Measurements from ENCODE around the gene CLDN19. TPM values are rescaled to one million over a fixed set of nuclear protein-coding genes. Genes with fewer than 3 reads are reported as not detected.
"Not testable (repeated sequence)": the region's sequence is repeated elsewhere in the genome, so short reads cannot be mapped to it uniquely, and the experiment has no call there.

CLDN19 gene
- total RNA-seq, 1 experiment from 2014 or later, result not detected

DNA sequence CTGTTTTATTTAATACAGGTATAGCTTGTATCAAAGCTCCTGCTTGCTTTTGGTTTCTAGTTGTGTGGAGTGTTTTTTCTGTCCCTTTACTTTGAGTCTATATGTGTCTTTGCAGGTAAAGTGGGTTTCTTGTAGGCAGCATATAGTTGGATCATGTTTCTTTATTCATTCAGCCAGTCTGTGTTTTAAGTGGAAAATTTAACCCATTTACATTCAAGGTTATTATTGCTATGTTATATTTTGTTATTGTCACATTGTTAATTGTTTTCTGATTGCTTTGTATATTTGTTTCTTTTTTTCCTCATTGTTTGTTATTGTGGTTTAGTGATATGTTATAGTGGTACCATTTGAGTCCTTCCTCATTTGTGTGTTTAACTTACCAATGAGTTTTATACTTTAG lies 26.7 kb downstream of the CLDN19 start:
- no peak for DNase-seq (ENCODE audit: low spot score)
- TF ChIP-seq, protein P1, sequence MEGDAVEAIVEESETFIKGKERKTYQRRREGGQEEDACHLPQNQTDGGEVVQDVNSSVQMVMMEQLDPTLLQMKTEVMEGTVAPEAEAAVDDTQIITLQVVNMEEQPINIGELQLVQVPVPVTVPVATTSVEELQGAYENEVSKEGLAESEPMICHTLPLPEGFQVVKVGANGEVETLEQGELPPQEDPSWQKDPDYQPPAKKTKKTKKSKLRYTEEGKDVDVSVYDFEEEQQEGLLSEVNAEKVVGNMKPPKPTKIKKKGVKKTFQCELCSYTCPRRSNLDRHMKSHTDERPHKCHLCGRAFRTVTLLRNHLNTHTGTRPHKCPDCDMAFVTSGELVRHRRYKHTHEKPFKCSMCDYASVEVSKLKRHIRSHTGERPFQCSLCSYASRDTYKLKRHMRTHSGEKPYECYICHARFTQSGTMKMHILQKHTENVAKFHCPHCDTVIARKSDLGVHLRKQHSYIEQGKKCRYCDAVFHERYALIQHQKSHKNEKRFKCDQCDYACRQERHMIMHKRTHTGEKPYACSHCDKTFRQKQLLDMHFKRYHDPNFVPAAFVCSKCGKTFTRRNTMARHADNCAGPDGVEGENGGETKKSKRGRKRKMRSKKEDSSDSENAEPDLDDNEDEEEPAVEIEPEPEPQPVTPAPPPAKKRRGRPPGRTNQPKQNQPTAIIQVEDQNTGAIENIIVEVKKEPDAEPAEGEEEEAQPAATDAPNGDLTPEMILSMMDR (conservative IDR thresholded peaks at IDR 0.05; ENCODE audit: low read depth, low read length), result no peak
- no peak for TF ChIP-seq EZH2 (IDR thresholded peaks at IDR 0.05; ENCODE audit: borderline replicate concordance, low read depth, low read length, poor library complexity, severe bottlenecking)
- no peaks in the 10 kb centered on the region for H3K4me1 ChIP-seq (ENCODE audit: insufficient read depth, low read length, poor library complexity, severe bottlenecking)

DNA sequence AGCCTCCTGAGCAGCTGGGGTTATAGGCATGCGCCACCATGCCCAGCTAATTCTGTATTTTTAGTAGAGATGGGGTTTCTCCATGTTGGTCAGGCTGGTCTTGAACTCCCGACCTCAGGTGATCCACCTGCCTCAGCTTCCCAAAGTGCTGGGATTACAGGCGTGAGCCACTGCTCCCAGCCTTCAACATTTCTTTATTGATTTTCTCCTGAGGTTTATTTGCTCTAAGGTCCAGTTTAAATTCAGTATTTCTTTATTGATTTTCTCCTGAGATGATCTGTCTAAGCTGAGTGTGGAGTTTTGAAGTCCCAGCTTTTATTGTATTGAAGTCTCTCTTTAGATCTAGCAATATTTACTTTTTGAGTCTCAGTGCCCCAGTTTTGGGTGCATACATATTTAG lies 27.2 kb downstream of the CLDN19 start:
- POLR2A ChIA-PET (ENCODE audit: low non-redundant PET); H3K4me3 ChIP-seq (ENCODE audit: low read depth, low read length, poor library complexity, severe bottlenecking); BruUV-seq (replicated peaks); DNase-seq (ENCODE audit: low spot score); H3K27me3 ChIP-seq (replicated peaks; ENCODE audit: insufficient read depth, low read depth, low read length, poor library complexity); H3K4me1 ChIP-seq (ENCODE audit: insufficient read depth, low read length, poor library complexity, severe bottlenecking); H3K27ac ChIP-seq (ENCODE audit: low read depth, low read length, poor library complexity, severe bottlenecking); intact Hi-C loops (cut with micrococcal nuclease; ENCODE audit: unreplicated experiment); CTCF ChIA-PET: not testable (repeated sequence)
- Histone ChIP-seq H3K9me3 (ENCODE audit: low read depth, low read length, poor library complexity, severe bottlenecking) (peaks cover 12% of the 10 kb centered on the region), H3K36me3 (ENCODE audit: insufficient read depth, low read length, poor library complexity, severe bottlenecking) (peaks cover 51% of the 10 kb centered on the region)

More for the DNA sequence above, 26.7 kb downstream of the CLDN19 start:
- peaks cover 48% of the 10 kb centered on the region for H3K36me3 ChIP-seq (ENCODE audit: insufficient read depth, low read length, poor library complexity, severe bottlenecking)
- intact Hi-C loops (cut with micrococcal nuclease; ENCODE audit: unreplicated experiment), result no loop called here
- H3K4me3 ChIP-seq (ENCODE audit: low read depth, low read length, poor library complexity, severe bottlenecking), result no peak overlapping the region
- H3K27ac ChIP-seq (ENCODE audit: low read depth, low read length, poor library complexity, severe bottlenecking), result no peak overlapping the region
- CTCF ChIA-PET, result no interaction called here
- POLR2A ChIA-PET (ENCODE audit: low non-redundant PET), result no interaction called here
- no TSS peak for BruUV-seq (replicated peaks)
- peaks cover 12% of the 10 kb centered on the region for H3K9me3 ChIP-seq (ENCODE audit: low read depth, low read length, poor library complexity, severe bottlenecking)
- H3K27me3 ChIP-seq (replicated peaks; ENCODE audit: insufficient read depth, low read depth, low read length, poor library complexity), result no peaks in the 10 kb centered on the region

DNA sequence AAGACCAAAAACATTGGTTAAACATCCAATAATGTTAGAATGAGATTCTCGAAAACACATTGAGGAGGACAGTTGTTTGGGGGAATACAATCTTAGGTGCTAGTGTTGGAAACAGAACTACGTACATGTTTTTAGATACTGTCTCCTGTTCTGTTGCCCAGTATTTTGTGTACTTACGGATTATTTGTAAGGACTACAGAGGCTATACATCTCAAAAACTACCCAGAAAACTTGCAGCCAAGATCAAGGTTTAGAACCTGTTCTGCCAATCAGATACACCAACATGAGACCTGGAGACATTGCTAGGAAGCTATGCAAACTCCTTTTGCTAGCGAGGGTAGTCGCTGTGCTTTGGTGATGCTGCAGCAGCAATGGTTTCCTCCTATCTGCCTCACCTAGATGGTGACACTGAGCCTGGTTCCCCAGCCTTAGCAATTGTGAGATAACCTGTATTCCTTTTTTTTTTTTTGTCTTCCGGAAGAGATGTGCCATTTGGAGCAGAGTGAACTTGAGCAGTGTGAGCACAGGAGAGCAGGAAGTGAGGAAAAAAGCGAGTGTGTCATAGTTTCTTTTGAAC lies 36.1 kb downstream of the CLDN19 start:
- no TSS peak for BruUV-seq (replicated peaks)

More for the DNA sequence above, 36.1 kb downstream of the CLDN19 start:
- Histone ChIP-seq H3K36me3 (ENCODE audit: insufficient read depth, low read length, poor library complexity, severe bottlenecking) (peaks cover 94% of the 10 kb centered on the region), H3K4me3 (ENCODE audit: low read depth, low read length, poor library complexity, severe bottlenecking) (no peak overlapping the region), H3K27me3 (replicated peaks; ENCODE audit: insufficient read depth, low read depth, low read length, poor library complexity) (no peaks in the 10 kb centered on the region), H3K9me3 (ENCODE audit: low read depth, low read length, poor library complexity, severe bottlenecking) (no peaks in the 10 kb centered on the region), H3K4me1 (ENCODE audit: insufficient read depth, low read length, poor library complexity, severe bottlenecking) (no peaks in the 10 kb centered on the region), H3K27ac (ENCODE audit: low read depth, low read length, poor library complexity, severe bottlenecking) (no peak overlapping the region)
- POLR2A ChIA-PET (ENCODE audit: low non-redundant PET), result no interaction called here
- CTCF ChIA-PET, result no interaction called here
- TF ChIP-seq EZH2 (IDR thresholded peaks at IDR 0.05; ENCODE audit: borderline replicate concordance, low read depth, low read length, poor library complexity, severe bottlenecking), result no peak
- TF ChIP-seq, protein P1 (conservative IDR thresholded peaks at IDR 0.05; ENCODE audit: low read depth, low read length), result no peak
- intact Hi-C loops (cut with micrococcal nuclease; ENCODE audit: unreplicated experiment), result no loop called here
- no peak for DNase-seq (ENCODE audit: low spot score)
